SH-SY5Y (cell line): ENCODE results near the gene HLTF.

ENCODE experiments used
- GATA2 ChIP-seq: IDR thresholded peaks from 2 replicates; pipeline ENCODE4 v1.6.1; 2011; ENCODE audit warnings: mild to moderate bottlenecking, low read depth, low read length
- GATA3 ChIP-seq: IDR thresholded peaks from 2 replicates; pipeline ENCODE4 v1.6.1; 2011; ENCODE audit warnings: low read depth, mild to moderate bottlenecking, low read length, moderate library complexity

- TF ChIP-seq GATA2 (no peak), GATA3 (no peak)
Observed at GRCh38 chr3:149010966-149011365, 75.4 kb downstream of the HLTF start.
